Right ventricle myocardium superior (tissue), 1 donor: ENCODE measurements around the gene MED9. TPM values are rescaled to one million over a fixed set of nuclear protein-coding genes. Genes with fewer than 3 reads are reported as not detected.

Experiments used
- ATAC-seq: fragments of 200-7000 bp; cut with Tn5 transposase; one replicate; pipeline ENCODE4 v1.9.1; 2020; ENCODE audit warnings: mild to moderate bottlenecking; ENCODE audit not compliant: poor library complexity
- DNase-seq: peaks from one replicate; pipeline ENCODE4 v3.0.0-alpha.2; 2020
- intact Hi-C: fragments of 100-400 bp; cut with DNase I; formaldehyde crosslinking; loops from one replicate; pipeline ENCODE4 v1.11.2; 2022
- total RNA-seq: library from RNA; stranded (reverse); fragmentation: NEBNext Ultra II Directional; extraction: Animal tissue kit (Norgen Biotek cat#: 25700); gene quantifications from one replicate; pipeline ENCODE4 v1.2.1, GENCODE V29; 2021
- donor health status: DM: no; HTN: yes; CAD: no; lungs with severe emphysema.

MED9 gene
- total RNA-seq, 1 donor from 2014 or later = 37.5 TPM

DNA sequence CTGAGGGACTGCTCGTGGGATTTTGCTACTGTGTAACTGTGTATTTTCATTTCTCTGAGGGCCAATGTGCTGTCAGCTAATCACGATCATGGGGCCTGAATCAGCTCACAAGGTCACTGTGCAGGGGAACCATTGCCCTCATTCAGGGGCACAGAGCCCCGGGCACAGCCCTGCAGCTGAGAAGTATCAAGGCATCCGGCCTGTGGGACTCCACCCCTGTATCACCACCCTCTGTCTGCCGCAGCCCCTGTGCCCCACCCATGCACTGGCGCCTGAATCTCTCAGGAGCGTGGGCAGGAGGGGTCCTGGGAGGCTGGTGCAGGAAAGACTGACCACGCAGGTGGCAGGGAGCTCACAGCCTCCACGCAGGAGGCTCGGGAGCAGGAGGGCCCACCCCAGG is 62.8 kb downstream of the MED9 start:
- peak; percentile 30 for DNase-seq

GRCh38 chr17:17540278-17540906 is 63.6 kb downstream of the MED9 start:
- ATAC-seq (peak; percentile 1), DNase-seq (peak; percentile 35)
- intact Hi-C loops = no loop called here

More for the DNA sequence above, 62.8 kb downstream of the MED9 start:
- intact Hi-C loops = no loop called here
- ATAC-seq = no peak

- intact Hi-C loops = no loop called here
- peak; percentile 26 for ATAC-seq
- peak; percentile 43 for DNase-seq
These were observed 64.3 kb downstream of the MED9 start for GRCh38 chr17:17540935-17541639.

DNA sequence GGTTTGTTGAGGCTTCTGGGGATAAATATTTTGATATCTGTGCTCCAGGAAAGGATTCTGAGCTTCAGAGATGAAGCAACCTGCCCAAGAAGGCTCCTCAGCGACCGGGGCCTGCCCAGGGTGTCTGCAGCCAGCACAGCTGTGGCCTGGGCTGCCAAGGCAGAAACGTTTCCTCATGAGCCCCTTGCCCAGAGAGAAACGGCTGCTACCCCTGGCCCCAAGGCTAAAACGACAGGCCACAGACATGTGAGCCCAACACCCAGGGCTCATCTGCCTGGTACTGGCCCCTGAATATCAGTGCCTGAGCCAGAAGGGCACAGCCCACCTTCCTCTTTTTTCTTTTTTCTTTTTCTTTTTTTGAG is 64.8 kb downstream of the MED9 start:
- intact Hi-C loops = no loop called here
- peak; percentile 20 for DNase-seq
- no peak for ATAC-seq

Other genes with a start within 250 kb of the MED9 start
- 52.3 TPM for gene FLCN, start 239.8 kb upstream of the MED9 start, total RNA-seq
- 72.9 TPM for gene COPS3, start 195.8 kb upstream of the MED9 start, total RNA-seq
- gene NT5M, start 173.6 kb upstream of the MED9 start, total RNA-seq = 8.5 TPM
- 39.8 TPM for gene RASD1, start 19.4 kb downstream of the MED9 start, total RNA-seq
- gene PEMT, start 114.7 kb downstream of the MED9 start, total RNA-seq = 16.2 TPM
- 28.3 TPM for gene RAI1, start 204.5 kb downstream of the MED9 start, total RNA-seq